ENCODE results near the gene ARCN1. TPM values are rescaled to one million over a fixed set of nuclear protein-coding genes. Genes with fewer than 3 reads are reported as not detected.

Gene ARCN1
- total and polyA plus RNA-seq, 9 of the 15 experiments (the other 6 are each of a cell fraction or from before 2014, with no cell fraction given), result 30.0 to 224 (median 76.4) TPM

- no peak for TF ChIP-seq AFF4 (CRISPR knock-in tag; IDR thresholded peaks at IDR 0.05)
- TF ChIP-seq TGIF2 (CRISPR knock-in tag; IDR thresholded peaks at IDR 0.05), result peak; percentile 2; the same call in 1 of the 2 replicates
- no peak for TF ChIP-seq TFAM (CRISPR knock-in tag; conservative IDR thresholded peaks at IDR 0.05)
- TF ChIP-seq HBP1 (CRISPR knock-in tag; IDR thresholded peaks at IDR 0.05), result no peak
- TF ChIP-seq BCL6 (CRISPR knock-in tag; IDR thresholded peaks at IDR 0.05), result no peak
- no peak for TF ChIP-seq ZNF280B (CRISPR knock-in tag; IDR thresholded peaks at IDR 0.05)
- TF ChIP-seq POLR2A (conservative IDR thresholded peaks at IDR 0.05), result no peak
- no peak for TF ChIP-seq HDAC6 (IDR thresholded peaks at IDR 0.05; ENCODE audit: low read depth, low read length)
- no peak for TF ChIP-seq COPS2 (conservative IDR thresholded peaks at IDR 0.05)
- 0 out of 2 replicates have a peak, but pooled peaks have one; percentile 11 for TF ChIP-seq FOXP4 (CRISPR knock-in tag; IDR thresholded peaks at IDR 0.05; ENCODE audit: borderline replicate concordance)
- TF ChIP-seq NFYB (IDR thresholded peaks at IDR 0.05; ENCODE audit: extremely low read depth, insufficient read length), result no peak
- no peak for TF ChIP-seq FOXJ2 (tag; IDR thresholded peaks at IDR 0.05)
- TF ChIP-seq HMGXB4 (CRISPR knock-in tag; IDR thresholded peaks at IDR 0.05), result no peak
- no peak for TF ChIP-seq SRSF3 (IDR thresholded peaks at IDR 0.05; ENCODE audit: insufficient read depth, low read length)
- TF ChIP-seq ELF4 (CRISPR knock-in tag; IDR thresholded peaks at IDR 0.05), result no peak
- no peak for TF ChIP-seq ZC3H11A (IDR thresholded peaks at IDR 0.05; ENCODE audit: low read depth, low read length)
Measured at GRCh38 chr11:118530180-118530682, 42.0 kb upstream of the ARCN1 start (continued).

All from K562 (cell line).